H1 (cell line): ENCODE data around the gene AFF1.

Source experiments
- POLR2A ChIP-seq, 2 experiments: IDR thresholded peaks; 1 replicate in 1 of 2; 2 replicates in 1 of 2; pipeline ENCODE4 v1.6.1; 2011; ENCODE audit warnings: low read depth in 2 of 2, low read length in 2 of 2, mild to moderate bottlenecking in 2 of 2; ENCODE audit errors: control extremely low read depth in 1 of 2
- RBBP5 ChIP-seq: IDR thresholded peaks from 2 replicates; pipeline ENCODE4 v1.7.1; 2012; ENCODE audit warnings: low read depth, mild to moderate bottlenecking, inconsistent platforms, low read length, moderate library complexity, borderline replicate concordance
- TF ChIP-seq, protein P1 (sequence below), 3 experiments: IDR thresholded peaks; 1 replicate in 2 of 3; 2 replicates in 1 of 3; pipeline versions ENCODE4 v1.5.1 to v1.6.1; 2011; ENCODE audit warnings: low read length in 3 of 3, mild to moderate bottlenecking in 3 of 3, inconsistent platforms in 2 of 3, low read depth in 1 of 3, moderate library complexity in 1 of 3; ENCODE audit not compliant: insufficient read depth in 1 of 3; ENCODE audit errors: control extremely low read depth in 1 of 3

DNA sequence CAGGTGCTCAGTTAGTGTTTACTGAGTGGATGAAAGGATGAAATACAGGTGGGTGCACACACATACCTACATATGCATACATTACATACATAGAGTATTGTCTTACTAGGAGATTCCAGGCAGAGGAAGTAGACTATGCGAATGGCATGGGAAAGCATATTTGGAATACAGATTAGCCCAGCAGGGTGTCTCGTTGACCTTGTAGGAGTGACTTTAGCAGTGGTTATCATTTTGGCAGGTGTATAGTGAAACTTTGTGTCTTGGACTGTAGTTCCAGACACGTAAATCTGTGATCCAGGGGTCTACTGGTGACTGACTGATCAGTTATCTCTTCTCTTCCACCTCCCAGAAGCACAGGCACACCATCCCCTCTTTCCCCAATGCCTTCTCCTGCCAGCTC lies 199.3 kb downstream of the AFF1 start:
- TF ChIP-seq RBBP5: no peak
- TF ChIP-seq, protein P1, sequence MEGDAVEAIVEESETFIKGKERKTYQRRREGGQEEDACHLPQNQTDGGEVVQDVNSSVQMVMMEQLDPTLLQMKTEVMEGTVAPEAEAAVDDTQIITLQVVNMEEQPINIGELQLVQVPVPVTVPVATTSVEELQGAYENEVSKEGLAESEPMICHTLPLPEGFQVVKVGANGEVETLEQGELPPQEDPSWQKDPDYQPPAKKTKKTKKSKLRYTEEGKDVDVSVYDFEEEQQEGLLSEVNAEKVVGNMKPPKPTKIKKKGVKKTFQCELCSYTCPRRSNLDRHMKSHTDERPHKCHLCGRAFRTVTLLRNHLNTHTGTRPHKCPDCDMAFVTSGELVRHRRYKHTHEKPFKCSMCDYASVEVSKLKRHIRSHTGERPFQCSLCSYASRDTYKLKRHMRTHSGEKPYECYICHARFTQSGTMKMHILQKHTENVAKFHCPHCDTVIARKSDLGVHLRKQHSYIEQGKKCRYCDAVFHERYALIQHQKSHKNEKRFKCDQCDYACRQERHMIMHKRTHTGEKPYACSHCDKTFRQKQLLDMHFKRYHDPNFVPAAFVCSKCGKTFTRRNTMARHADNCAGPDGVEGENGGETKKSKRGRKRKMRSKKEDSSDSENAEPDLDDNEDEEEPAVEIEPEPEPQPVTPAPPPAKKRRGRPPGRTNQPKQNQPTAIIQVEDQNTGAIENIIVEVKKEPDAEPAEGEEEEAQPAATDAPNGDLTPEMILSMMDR (IDR thresholded peaks at IDR 0.05; ENCODE audit: control extremely low read depth in 1 of 3, insufficient read depth in 1 of 3, low read depth in 1 of 3, low read length in 3 of 3): no peak
- 0 out of 3 replicates have a peak, but pooled peaks of 1 of the 2 experiments have one; percentile 11 for TF ChIP-seq POLR2A (IDR thresholded peaks at IDR 0.05; ENCODE audit: control extremely low read depth in 1 of 2, low read depth in 2 of 2, low read length in 2 of 2)
